Occipital lobe (tissue), 2 donors: ENCODE data around the gene ZFP36L1. TPM values are rescaled to one million over a fixed set of nuclear protein-coding genes. Genes with fewer than 3 reads are reported as not detected.

ENCODE experiments used
- DNase-seq: peaks from one replicate; lab custom pipeline; 2025; lab: John Stamatoyannopoulos, UW
- total RNA-seq: library from RNA; depleted of rRNA; stranded (reverse); fragments of >200 nt; gene quantifications from one replicate; pipeline ENCODE4 v1.2.3, GENCODE V29; 2014

ZFP36L1 gene
- total RNA-seq, 1 donor from 2014 or later, result 7.3 TPM

DNA sequence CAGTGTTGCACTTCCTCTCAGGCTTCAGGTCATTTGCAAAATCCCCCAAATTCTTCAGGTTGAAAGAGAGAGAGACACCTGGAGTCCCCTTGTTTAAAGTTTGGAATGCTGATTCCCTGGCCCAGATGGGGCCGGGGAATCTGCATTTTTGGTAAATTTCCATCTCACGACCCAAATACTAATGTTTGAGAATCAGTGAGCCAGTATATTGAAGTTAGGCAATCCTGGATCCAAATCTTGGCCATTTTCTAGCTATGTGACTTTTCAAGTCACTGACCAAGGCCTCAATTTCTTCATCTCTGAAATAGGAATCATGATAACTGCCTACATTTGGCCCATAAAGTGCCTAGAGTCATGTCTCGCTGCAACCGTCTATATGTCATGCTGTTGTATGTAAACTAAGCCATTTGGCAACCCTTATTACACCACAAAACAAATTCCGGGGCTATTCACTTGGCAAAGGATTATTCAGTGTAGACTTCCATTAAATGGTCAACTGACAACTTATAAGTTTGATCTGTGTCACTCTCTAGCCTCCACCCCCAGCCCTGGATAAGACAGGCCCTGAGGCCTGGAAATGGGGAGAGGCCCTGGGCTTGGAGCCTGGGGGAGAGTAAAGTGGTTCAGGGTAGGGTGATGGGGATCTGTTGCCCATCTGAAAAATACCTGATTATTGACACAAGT lies 3.7 kb upstream of the ZFP36L1 start:
- no peak for DNase-seq

GRCh38 chr14:68795597-68796417 lies 2.9 kb upstream of the ZFP36L1 start:
- peak; percentile 22 for DNase-seq

DNA sequence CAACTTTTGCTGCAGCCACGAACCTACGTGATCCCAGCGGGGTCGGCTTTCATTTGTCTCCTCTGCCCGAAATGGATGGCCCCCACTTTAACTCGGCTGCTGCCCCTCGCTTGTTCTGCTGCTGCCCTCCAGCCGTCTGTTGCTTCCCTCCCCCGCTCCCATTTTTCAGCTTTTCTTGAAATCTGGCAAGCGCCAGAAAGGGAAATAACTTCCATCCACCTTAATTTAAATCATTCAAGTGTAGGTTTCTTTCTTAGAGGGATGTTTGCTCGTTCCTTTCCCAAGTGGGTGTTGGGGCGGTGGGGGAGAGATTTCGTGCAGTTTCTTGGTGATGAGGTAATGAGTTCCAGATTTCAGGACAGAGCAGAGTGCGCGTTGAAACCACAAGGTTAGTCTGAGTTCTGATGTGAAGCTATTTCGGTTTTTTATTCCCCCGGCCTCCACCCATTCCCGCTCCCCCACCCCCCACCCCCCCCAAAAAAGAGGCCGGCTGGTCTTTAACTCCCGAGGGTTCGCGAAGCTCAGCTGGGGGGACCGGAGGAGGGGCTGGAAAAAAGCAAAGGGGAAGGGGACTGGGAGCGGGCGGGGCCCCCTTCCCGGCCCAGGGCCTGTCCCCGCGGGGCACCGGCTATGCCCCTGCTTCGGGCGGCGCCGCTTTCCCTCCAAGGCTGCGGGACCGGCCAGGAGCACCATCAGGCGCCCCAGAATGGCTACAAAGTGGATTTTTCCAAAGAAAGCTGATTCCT lies 2.2 kb upstream of the ZFP36L1 start:
- DNase-seq, result no peak

DNA sequence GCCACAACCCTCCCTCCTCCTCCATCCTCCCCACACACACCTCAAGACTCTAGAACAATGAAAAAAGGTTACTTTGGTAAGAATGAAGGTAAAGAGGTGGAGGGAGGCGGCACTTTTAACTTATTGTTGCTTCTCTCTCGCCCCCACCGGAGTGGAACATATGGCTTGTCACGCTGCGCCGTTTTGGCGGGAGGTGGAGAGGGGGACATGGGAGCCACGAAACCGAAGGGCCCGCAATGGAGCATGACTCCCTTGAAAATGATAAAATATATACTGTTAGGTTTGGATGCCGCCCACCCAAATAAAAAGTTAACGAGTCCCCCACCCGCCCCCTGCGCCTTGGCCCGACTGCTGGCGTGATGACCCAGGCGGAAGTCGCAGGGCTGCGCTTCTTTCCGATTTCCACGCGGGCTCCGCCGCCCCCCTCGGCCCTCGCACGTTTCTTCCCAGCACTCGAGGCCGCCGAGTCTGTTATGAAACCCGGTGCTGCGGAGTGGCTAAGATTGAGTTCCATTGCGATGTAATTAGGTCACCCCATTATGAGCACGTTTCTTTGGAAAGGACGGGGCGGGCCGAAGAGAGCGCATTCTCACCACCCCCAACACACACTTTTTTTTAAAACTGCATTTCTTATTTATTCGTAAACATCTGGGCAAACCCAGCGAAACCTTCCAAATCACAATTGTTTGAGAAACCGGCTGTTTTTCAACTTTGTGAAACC lies 1.4 kb upstream of the ZFP36L1 start:
- peak; percentile 36 for DNase-seq

GRCh38 chr14:68793734-68794129 lies 865 bp upstream of the ZFP36L1 start:
- no peak for DNase-seq

- DNase-seq, result no peak
Measured at GRCh38 chr14:68792678-68792978, 239 bp downstream of the ZFP36L1 start.

GRCh38 chr14:68791902-68792677 lies 777 bp downstream of the ZFP36L1 start:
- no peak for DNase-seq

DNA sequence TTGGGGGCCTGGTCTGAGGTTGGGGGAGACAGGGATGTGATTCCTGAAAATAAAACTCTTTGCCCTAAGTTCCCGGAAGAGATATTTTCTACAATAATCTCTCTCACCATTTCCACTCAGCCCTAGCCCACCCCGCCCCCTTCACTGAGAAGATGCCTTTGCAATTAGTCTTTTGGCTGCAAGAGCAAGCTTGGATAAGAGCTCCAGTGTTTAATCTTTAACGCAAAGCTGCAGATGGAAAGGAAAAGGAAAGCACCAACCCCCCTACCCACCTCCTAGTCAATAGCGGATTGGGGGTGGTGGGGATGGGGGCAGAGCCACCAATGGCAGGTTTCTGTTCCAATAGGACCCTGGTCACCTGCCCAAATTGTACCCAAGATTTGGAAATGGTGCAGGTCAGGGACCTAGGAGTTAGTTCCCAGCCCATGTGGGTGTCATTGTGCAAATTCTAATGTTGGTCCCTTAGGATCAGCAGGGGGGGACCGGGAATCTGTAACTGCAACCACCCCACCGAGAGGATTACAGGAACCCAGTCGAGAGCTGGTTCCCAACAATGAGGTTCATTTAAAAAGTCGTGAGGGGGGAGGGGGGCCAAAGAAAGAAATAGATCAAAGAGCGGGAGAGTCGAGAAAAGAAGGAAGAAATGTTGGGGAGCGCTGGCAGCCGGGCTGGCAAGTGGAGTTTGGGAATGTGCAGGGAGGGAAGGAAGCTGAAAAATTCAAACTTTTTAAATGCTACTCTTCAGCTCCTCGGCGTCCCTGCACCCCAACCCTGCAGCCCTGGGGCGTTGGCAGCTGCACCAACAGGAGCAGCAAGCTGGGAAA lies 1.6 kb downstream of the ZFP36L1 start:
- DNase-seq, result no peak

DNA sequence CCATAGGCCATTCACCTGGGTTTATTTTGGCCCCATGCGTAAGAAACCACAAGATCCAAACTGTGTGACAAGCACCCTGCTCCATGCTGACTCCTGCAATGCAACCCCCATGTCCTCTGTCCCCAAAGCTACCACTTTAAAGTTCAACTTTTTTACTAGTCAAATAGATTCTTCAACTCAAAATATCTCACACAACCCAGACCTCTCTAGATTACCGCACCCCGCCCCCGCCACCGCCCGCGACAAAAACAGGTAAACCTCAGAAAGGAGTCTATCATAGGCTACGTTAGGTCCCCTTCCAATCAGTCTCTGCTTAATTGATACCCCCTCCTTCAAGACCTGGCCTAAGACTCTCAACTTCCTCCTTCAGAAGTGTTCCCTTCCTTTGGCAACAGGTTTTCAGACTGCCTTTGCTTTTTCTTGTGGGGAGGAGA lies 2.2 kb downstream of the ZFP36L1 start:
- no peak for DNase-seq

DNA sequence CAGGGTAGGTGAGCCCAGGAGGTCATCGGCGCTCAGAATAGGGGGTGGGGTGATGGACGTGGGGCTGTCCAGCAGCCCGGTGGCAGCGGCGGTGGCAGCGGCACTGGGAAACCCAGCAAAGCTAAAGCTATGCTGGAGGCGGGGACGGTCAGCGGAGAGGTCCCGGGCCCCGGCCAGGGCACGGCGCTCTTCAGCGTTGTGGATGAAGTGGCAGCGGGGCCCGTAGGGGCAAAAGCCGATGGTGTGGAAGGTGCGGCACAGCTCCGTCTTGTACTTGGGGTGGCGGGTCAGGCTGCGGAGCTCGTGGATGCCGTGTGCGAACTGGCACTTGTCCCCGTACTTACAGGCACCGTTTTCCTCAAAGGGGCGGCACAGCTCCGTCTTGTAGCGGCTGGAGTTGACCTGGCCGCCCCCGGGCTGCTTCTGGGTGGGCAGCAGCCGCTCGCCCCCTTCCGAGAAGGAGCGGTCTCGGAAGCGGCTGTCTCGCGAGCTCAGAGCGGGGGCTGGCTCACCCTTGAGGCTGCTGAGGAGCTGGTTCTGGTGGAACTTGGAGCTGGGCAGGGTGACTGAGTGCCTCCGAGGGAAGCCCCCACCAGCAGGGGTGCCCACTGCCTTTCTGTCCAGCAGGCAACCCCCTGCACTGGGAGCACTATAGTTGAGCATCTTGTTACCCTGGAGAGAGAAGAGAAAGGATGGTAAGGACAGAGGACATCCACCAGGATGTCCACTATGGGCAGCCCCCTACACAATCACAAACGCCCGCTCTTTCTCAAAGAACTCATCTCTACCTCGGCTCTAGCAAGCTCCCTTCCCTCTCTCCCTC lies 2.8 kb downstream of the ZFP36L1 start:
- DNase-seq, result no peak

DNA sequence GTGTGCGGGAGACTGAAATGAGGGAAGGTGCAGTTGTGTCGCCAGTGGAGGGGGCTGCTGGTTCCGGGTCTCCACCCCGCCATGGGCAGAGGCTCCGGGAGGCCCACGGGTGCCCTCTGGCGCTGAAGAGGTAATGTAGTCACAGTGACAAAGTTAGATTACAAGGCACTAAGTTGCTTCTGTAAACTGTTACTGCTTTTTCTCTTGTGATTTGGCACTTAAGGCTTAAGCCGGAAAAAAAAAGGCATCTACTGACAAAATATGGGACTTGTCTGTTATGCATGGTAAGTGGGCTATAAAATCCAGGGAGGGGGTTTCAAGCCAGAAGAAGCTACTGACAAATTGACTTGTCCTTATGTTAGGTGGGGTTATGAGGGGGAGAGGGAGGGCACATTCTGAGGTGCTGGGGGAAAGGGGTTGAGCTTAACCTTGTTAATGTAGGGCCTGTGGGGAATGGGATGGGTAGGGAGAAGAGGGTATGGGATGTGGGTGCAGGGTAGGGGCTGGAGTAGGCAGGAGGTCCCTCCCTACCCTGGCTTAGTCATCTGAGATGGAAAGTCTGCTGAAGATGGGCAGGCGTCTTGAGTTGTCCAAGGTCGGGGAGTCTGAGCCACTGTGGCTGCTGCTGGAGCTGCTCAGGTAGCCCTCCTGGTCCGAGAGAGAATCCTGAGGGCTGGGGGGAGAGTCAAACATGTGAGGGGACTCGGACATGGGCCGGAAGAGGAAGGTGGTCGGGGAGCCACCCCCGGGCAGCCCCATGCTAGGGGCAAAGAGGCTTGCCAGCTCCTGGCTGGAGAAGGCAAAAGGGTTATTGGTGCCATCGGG lies 3.7 kb downstream of the ZFP36L1 start:
- DNase-seq, result peak; percentile 31

DNA sequence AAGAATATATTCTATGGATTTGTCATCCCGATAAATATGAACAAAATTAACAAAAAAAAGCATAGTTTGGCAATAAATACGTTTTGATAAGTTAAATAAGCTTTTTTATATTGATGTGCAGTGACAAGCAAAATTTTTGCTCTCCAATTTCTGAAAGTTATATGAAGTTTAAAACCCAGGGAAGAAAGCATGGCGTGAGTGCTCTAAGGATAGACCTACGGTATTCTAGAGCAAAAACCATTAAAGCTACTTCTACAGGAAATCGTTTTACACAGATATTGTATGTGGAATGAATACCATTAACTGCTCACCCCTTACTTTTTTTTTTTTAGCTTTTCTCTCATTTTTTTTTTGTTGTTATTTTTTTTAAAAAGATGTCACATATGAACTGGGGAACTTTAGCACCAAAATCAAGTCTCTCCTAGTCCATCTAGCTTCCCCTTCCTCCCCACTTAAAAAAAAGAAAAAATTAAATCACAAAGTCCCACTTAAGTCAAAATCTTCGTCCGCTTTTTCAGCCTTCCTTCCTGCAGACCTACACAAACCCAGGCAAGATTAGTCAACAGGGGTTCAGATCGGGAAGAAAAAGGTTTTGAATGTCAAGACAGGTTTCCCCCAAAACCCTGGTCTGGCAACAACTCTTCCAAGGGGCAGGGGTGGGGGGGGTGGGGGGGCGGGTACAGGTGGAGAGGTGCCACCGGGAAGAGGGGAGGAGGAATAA lies 4.4 kb downstream of the ZFP36L1 start:
- no peak for DNase-seq

DNA sequence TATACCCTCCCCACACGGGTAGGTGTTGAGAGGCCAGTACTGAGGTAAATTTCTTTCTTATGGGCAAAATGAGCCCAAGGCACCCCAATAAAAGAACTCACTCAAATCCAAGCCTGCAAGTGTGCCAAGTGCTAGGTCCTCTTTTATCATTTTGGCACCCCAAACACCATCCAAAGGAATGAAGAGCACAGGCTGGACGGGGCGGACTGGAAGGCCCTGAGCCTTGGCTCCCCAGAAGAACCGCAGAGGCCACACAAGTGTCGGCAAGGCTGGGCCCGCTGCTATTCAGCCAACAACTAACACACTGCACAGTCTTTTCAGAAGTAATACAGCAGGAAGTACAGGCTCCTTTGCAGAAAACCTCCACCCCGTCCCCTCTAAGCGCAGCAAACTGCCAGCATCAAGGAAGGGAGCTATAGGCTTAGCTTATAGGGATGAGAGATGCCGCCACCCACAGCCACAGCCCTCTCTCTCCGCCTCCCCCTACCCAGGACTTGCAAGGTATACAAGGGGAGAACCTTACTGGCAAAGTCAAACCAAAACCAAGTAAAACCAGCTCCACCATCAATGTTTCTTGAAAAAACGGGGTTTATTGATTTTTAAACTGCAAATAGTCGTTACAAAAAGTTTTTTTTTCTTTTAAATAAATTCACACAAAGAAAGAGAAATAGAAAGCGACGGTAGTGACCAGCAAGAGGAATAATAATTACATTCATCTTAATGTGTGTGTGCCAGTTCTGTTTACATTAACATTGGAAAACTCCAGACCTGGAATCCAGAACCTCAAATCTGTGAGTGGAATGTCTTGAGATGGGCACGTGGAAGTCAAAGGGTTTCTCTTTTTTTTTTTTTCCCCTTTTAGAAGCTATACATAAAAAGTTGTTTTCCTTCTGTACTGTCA lies 5.5 kb downstream of the ZFP36L1 start:
- no peak for DNase-seq

DNA sequence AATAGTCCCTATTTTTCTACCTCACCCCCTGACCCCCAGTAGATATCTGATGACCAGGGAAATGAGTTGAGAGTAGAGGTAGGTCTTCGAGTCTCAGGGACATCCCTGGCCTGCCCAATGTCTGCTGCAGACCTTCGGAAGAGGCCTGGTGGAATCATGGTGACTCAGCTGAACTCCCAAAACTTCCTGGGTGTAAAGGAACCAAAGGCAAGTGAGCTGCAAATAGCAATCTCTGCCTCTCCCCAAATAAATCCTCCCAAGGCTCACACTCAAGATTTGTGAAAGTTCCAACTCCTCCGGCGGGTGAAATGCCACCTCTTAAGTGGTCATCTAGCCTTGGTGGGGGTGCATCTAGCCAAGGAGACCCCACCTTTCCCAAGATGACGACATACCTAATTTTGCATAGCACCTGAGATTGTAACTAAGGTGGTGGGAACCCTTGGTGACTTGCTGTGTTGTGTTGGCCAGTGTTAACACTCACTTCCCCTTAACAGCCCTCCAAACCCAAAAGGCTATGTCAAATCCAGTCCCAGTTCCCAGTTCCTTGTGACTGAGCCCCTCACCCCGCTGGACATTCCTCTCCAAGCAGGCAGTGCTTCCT lies 6.3 kb downstream of the ZFP36L1 start:
- no peak for DNase-seq

DNA sequence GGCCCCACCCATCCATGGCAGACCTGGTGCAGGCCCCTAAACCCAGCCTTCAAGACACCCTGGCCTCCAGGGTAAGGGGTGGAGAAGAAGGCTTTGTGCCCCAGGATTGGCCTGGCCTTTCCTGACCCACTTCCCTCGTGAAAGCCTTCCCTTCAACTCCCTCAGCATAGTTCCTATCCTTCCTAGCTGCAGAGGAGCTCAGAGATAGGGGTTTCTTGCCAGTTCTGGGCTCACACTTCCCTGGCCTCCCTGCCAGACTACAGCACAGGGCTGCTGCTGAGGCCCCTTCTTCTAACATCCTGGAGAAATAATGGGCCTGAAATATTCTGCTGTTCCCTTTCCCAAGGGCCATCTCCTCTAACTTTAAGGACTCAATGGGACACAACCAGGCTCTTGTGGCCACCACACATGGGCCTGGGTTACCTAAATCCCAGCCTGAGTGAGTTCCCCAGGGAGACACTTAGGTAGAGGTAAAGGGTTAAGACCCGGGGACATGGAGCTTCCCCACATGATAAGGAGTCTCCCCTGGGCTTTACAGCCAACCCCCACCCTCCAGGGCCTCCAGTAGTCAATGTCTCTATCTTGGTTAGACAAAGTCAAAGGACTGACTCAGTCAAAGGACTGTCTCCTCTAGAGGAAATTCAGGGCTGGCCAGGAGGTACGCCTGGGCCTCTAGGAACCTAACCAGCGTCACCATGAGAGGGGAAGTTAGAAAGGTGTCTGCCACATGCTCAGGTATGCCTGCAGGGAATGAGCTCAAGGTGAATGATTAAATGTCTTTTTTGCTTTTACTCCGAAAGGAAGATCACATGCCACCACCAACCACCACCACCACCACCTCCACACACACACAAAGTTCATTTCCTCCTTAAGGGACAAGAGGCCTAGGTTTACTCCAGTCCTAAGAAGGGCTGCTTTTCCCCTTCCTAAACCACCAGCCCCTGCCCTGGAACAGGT lies 7.1 kb downstream of the ZFP36L1 start:
- no peak for DNase-seq
